CD4-positive, alpha-beta T cell treated with Interleukin-15 for 1 hour (primary cell): Measurements from ENCODE around the gene PKDCC.
"Not testable (repeated sequence)": the region's sequence is repeated elsewhere in the genome, so short reads cannot be mapped to it uniquely, and the experiment has no call there.

Source experiments
- DNase-seq: peaks from one replicate; pipeline ENCODE4 v3.0.0-alpha.2; 2020

Gene PKDCC

GRCh38 chr2:42065753-42066152 is 17.9 kb downstream of the PKDCC start:
- not testable (repeated sequence) for DNase-seq

- DNase-seq = not testable (repeated sequence)
Measured at GRCh38 chr2:42067001-42067400, 19.2 kb downstream of the PKDCC start.

GRCh38 chr2:42067521-42067920 is 19.7 kb downstream of the PKDCC start:
- DNase-seq = no peak

GRCh38 chr2:42068571-42069178 is 20.9 kb downstream of the PKDCC start:
- no peak for DNase-seq

GRCh38 chr2:42069568-42069967 is 21.7 kb downstream of the PKDCC start:
- DNase-seq = no peak

GRCh38 chr2:42071791-42072190 is 24.0 kb downstream of the PKDCC start:
- no peak for DNase-seq

GRCh38 chr2:42072349-42073118 is 24.7 kb downstream of the PKDCC start:
- DNase-seq = no peak

GRCh38 chr2:42073739-42074503 is 26.1 kb downstream of the PKDCC start:
- DNase-seq = no peak

- no peak for DNase-seq
Measured at GRCh38 chr2:42074661-42075060, 26.8 kb downstream of the PKDCC start.

GRCh38 chr2:42076357-42077225 is 28.8 kb downstream of the PKDCC start:
- no peak for DNase-seq

- DNase-seq = no peak
Measured at GRCh38 chr2:42077343-42077742, 29.5 kb downstream of the PKDCC start.

- no peak for DNase-seq
Measured at GRCh38 chr2:42079737-42080287, 32.0 kb downstream of the PKDCC start.

- DNase-seq = not testable (repeated sequence)
Measured at GRCh38 chr2:42081151-42081550, 33.3 kb downstream of the PKDCC start.

GRCh38 chr2:42082016-42082415 is 34.2 kb downstream of the PKDCC start:
- no peak for DNase-seq

- no peak for DNase-seq
Measured at GRCh38 chr2:42084231-42084671, 36.4 kb downstream of the PKDCC start.

GRCh38 chr2:42085070-42085469 is 37.2 kb downstream of the PKDCC start:
- DNase-seq = not testable (repeated sequence)

- DNase-seq = no peak
Measured at GRCh38 chr2:42085706-42086487, 38.1 kb downstream of the PKDCC start.

- no peak for DNase-seq
Measured at GRCh38 chr2:42086500-42086953, 38.7 kb downstream of the PKDCC start.

- DNase-seq = no peak
Measured at GRCh38 chr2:42087137-42087856, 39.5 kb downstream of the PKDCC start.

GRCh38 chr2:42087857-42088195 is 40.0 kb downstream of the PKDCC start:
- DNase-seq = no peak
